Stimulated activated naive CD8-positive, alpha-beta T cell treated with anti-CD3 and anti-CD28 coated beads, Interleukin-15, Interleukin-2, amounts not matched to agents 100 ng/mL and 50 ng/mL, for 24 hours (primary cell): ENCODE data around the gene C10orf53.
"Not testable (repeated sequence)": the region's sequence is repeated elsewhere in the genome, so short reads cannot be mapped to it uniquely, and the experiment has no call there.

ENCODE experiments used
- H3K27ac Mint-ChIP-seq: one replicate; pipeline ENCODE4 v1.8.0; 2021; ENCODE audit warnings: mild to moderate bottlenecking, mixed read lengths
- H3K27me3 Mint-ChIP-seq: one replicate; pipeline ENCODE4 v1.8.0; 2021; ENCODE audit warnings: mixed read lengths
- H3K36me3 Mint-ChIP-seq: one replicate; pipeline ENCODE4 v1.8.0; 2021; ENCODE audit warnings: low read depth, mixed read lengths
- H3K4me1 Mint-ChIP-seq: one replicate; pipeline ENCODE4 v1.8.0; 2021; ENCODE audit warnings: low read depth, mixed read lengths
- H3K4me3 Mint-ChIP-seq: one replicate; pipeline ENCODE4 v1.8.0; 2021; ENCODE audit warnings: mild to moderate bottlenecking, mixed read lengths
- H3K9me3 Mint-ChIP-seq: one replicate; pipeline ENCODE4 v1.8.0; 2021; ENCODE audit warnings: mixed read lengths

The C10orf53 gene

DNA sequence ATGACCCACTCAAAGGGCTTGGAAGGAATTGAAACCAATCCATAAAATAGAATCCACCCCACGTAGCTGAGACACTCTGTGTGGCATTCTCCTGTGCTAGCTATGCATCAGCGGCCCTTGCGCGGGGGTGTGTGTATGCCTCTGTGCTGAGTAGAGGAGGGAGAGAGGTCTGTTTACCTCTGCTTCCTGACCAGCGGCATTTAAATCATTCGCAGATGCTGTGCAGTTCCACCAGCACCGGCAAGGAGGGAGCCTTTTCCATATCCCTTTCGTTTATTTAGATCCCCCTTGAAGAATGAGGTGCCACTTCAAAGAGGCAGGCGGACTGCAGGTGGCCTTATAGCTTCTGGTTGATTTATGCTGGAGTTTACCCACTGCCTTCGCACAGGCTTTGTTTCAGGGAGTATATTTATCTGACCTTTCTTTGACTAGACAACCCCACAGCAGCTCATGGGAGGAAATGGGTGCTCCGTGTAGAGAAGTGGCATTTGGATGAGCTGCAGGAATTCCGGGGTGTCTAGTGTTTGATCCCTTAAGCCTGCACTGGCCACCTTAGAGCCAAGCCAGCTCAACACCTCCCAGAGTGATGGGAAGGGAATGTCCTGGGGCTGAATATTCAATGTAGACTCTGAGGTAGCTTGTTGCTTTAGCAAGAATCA is 11.4 kb downstream of the C10orf53 start:
- H3K4me1 Mint-ChIP-seq, result no peaks in the 10 kb centered on the region
- H3K27ac Mint-ChIP-seq, result no peak overlapping the region
- H3K27me3 Mint-ChIP-seq, result peaks cover 78% of the 10 kb centered on the region
- H3K4me3 Mint-ChIP-seq, result no peak overlapping the region
- H3K36me3 Mint-ChIP-seq, result no peaks in the 10 kb centered on the region
- peaks cover 4% of the 10 kb centered on the region for H3K9me3 Mint-ChIP-seq

DNA sequence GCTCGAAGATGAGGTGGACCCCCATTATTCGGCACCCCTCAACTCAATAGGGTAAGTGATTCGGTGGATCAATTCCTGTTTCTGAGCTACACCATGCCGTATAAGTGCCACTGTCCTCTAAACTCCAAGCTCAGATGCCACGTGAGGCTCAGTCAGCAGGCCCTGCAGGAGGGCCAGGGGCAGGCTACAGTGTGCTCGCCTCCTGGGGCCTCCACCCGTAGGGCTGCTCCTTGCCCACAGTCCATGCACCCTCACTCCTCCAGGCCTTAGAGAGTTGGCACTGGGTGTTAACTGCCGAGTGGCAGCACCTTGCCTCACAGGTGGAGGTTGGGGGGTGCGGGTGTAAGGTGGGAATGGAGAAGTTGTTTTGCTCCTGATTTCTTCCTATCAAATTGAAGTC is 12.1 kb downstream of the C10orf53 start:
- Mint-ChIP-seq H3K27me3 (peaks cover 77% of the 10 kb centered on the region), H3K4me3 (no peak overlapping the region), H3K9me3 (peaks cover 4% of the 10 kb centered on the region), H3K27ac (no peak overlapping the region), H3K4me1 (no peaks in the 10 kb centered on the region), H3K36me3 (no peaks in the 10 kb centered on the region)

DNA sequence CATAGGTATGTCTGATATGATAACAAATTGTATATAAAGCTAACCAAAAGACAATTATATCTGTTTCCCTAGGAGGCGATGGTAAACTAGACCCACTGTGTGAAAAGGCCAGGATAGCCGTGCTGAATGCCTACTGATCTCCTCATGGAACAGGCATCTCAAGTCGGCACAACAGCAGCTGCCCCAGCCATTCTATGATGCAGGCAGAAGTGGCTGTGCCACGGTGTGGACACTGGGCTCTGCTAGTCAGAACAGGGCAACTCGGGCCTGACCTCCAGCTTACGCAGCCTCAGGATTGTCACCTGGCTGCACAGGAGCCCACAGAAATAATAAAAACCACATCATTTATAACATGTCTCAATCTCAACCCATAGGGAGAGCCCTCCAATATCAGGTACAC is 15.0 kb downstream of the C10orf53 start:
- Mint-ChIP-seq H3K36me3 (no peaks in the 10 kb centered on the region), H3K4me1 (no peaks in the 10 kb centered on the region), H3K9me3 (peaks cover 4% of the 10 kb centered on the region), H3K27ac (no peak overlapping the region), H3K4me3 (no peak overlapping the region), H3K27me3 (peaks cover 55% of the 10 kb centered on the region)

DNA sequence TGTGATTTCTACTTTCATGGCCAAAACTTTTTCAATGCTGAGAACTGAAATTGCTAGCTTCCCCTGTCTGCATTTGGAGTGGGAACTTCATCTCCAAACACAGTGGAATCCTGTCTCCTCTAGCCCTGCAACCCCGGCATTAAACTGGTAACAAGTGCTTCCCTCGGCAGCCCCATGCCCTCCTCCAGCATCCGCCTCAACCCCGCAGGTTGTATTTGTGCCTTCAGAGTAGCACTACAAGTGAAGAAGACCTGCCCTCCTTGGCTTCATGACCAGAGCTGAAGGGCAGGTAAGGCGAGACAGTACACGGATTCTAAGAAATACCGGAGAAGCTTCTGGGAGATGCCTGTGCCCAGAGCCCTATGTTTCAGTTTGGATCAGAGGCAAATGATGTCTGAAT is 16.9 kb downstream of the C10orf53 start:
- Mint-ChIP-seq H3K4me3 (no peak overlapping the region), H3K9me3 (peaks cover 4% of the 10 kb centered on the region)

DNA sequence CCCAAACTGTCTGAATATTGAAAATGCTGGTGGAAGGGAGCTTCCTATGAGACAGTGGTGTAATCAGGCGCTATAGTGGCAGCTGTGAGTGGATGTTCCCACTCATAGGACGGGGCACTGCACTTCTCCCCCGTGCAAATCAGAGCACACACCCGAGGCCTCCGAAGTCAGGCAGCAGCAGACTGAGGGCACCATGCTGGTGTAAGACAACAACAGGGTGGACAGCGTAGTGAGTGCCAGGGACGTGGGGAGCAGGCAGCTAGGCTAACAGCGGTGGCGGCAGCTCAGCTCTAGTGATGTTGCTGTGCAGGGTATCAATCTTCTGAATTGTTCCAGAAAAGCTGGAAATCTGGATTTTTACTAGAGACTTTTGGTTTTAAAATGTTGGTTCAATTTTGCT is 19.2 kb downstream of the C10orf53 start:
- H3K27me3 Mint-ChIP-seq, result peaks cover 23% of the 10 kb centered on the region
- H3K9me3 Mint-ChIP-seq, result no peaks in the 10 kb centered on the region
- H3K4me1 Mint-ChIP-seq, result no peaks in the 10 kb centered on the region
- H3K4me3 Mint-ChIP-seq, result no peak overlapping the region
- H3K36me3 Mint-ChIP-seq, result no peaks in the 10 kb centered on the region
- H3K27ac Mint-ChIP-seq, result no peak overlapping the region

More for the DNA sequence above, 16.9 kb downstream of the C10orf53 start:
- no peaks in the 10 kb centered on the region for H3K4me1 Mint-ChIP-seq
- no peak overlapping the region for H3K27ac Mint-ChIP-seq
- H3K36me3 Mint-ChIP-seq, result no peaks in the 10 kb centered on the region
- peaks cover 45% of the 10 kb centered on the region for H3K27me3 Mint-ChIP-seq

DNA sequence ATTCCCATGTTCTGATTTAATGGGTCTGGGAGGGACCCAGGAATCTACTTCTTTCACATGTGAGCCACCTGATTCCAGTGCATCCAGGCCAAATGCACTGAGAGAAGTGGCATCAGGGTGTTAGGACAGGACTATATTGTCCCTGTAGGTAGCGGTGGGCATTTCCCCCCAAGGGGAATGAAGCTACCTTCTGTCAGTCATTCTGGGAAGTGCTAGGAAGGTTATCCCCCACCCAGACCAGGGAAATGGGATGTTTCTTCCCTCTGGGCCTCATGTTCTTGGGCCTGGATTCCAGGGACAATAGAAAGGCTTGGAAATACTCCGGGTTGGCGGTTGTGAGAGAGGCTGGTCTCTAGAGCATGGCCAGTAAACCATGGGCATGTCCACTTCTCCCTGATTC is 20.8 kb downstream of the C10orf53 start:
- H3K4me3 Mint-ChIP-seq, result no peak overlapping the region
- no peaks in the 10 kb centered on the region for H3K36me3 Mint-ChIP-seq
- H3K4me1 Mint-ChIP-seq, result no peaks in the 10 kb centered on the region
- peaks cover 10% of the 10 kb centered on the region for H3K27me3 Mint-ChIP-seq
- H3K27ac Mint-ChIP-seq, result no peak overlapping the region
- H3K9me3 Mint-ChIP-seq, result no peaks in the 10 kb centered on the region

DNA sequence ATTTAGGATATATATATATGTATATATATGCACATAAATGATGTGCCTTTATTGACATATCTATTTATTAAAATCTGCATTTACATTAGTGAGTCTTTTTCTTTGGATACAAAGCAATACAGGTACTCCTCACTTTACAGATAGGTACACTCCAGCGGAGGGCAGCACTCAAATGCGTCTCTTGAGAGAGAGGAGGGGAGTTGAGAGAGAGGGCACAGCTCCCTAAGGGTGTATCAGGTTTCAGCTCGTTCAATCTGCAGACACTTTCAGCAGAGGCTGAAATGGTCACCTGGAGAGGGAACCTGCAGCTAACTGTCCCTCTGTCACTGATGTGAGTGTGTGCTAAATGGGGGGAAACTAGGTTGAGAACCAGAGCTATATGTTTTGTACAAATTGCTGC is 21.5 kb downstream of the C10orf53 start:
- peaks cover 12% of the 10 kb centered on the region for H3K27me3 Mint-ChIP-seq
- no peak overlapping the region for H3K4me3 Mint-ChIP-seq
- H3K27ac Mint-ChIP-seq, result no peak overlapping the region
- no peaks in the 10 kb centered on the region for H3K9me3 Mint-ChIP-seq
- H3K36me3 Mint-ChIP-seq, result no peaks in the 10 kb centered on the region
- H3K4me1 Mint-ChIP-seq, result no peaks in the 10 kb centered on the region

DNA sequence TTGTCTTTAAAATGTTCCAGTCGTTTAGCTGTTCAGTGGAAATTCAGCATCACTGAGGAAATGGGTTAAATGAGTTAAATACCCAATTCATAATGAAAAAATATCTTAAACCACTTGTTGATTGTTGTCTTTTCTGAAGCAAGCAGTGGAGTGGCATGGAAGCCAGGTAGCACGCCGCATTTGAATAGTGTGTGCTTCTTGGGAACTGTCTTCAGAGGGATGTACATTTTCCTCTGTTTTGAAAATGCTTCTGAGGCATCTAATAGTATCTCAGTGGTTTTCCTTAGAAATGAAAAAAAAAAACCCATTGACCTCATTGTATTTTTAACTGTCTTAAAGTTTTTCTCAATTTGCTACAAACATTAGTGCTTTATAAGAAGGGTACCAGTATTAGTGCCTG is 28.1 kb downstream of the C10orf53 start:
- H3K4me3 Mint-ChIP-seq, result no peak overlapping the region
- no peak overlapping the region for H3K27ac Mint-ChIP-seq
- H3K9me3 Mint-ChIP-seq, result no peaks in the 10 kb centered on the region
- H3K4me1 Mint-ChIP-seq, result no peaks in the 10 kb centered on the region
- no peaks in the 10 kb centered on the region for H3K36me3 Mint-ChIP-seq
- peaks cover 20% of the 10 kb centered on the region for H3K27me3 Mint-ChIP-seq

DNA sequence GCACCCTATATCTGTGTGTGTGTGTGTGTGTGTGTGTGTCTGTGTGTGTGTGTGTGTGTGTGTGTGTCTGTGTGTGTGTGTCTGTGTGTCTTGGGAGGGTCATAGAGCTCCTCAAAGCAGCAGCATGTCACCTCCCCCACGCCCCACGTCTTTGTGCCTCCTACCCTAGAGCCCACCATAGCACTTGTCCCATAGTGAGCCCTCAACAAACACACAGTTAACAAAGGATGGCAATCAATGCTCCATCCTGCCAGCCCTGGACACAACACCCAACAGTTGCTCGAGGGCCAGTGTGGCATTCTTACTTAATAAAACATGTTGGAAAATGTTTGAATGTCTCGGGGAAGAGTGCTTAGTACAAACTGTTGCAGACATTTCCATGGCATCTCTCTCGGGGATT is 30.5 kb downstream of the C10orf53 start:
- H3K36me3 Mint-ChIP-seq, result no peaks in the 10 kb centered on the region
- no peaks in the 10 kb centered on the region for H3K4me1 Mint-ChIP-seq
- no peaks in the 10 kb centered on the region for H3K9me3 Mint-ChIP-seq
- H3K27me3 Mint-ChIP-seq, result peaks cover 20% of the 10 kb centered on the region
- no peak overlapping the region for H3K4me3 Mint-ChIP-seq
- no peak overlapping the region for H3K27ac Mint-ChIP-seq

DNA sequence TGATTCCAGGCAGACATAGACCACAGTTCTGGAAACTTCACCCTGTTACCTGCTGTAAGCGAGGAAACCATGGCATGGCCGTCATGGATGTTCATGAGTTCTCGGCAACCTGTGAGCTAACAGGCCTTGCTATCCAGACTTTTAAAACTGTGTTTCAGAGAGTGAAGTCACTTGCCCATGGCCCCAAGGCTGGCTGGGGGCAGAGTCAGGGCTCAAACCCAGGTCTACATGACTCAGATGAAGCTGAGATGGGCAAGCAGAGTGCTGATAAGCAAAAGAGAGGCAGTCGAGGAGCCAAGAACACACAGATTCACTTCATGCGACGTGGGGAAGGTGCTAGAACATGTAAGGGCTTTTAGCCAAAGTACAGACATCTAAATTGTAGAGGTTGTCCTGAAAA is 31.5 kb downstream of the C10orf53 start:
- Mint-ChIP-seq H3K27me3 (peaks cover 18% of the 10 kb centered on the region), H3K9me3 (no peaks in the 10 kb centered on the region)

DNA sequence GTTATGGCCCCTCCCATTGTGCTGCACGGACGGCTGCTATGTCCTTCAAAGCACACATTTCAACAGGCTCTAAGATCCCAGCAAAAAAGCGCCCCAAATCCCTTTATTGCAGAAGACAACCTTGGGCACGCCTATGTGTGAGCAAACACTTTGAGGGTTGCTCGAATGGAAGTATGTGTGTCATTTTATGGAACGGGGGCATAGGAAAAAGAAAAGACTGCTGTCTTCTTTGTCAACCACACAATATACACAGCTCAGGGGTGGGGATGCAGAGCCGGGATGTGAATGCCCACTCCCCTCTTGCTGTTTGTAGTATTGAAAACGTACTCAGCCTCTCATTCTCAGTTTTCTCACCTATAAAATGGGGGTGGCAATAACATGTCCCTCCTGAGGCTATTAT is 32.0 kb downstream of the C10orf53 start:
- Mint-ChIP-seq H3K9me3 (no peaks in the 10 kb centered on the region), H3K4me3 (no peak overlapping the region), H3K27me3 (peaks cover 18% of the 10 kb centered on the region), H3K36me3 (no peaks in the 10 kb centered on the region), H3K27ac (no peak overlapping the region), H3K4me1 (no peaks in the 10 kb centered on the region)

More for the DNA sequence above, 31.5 kb downstream of the C10orf53 start:
- H3K27ac Mint-ChIP-seq, result no peak overlapping the region
- no peak overlapping the region for H3K4me3 Mint-ChIP-seq
- H3K4me1 Mint-ChIP-seq, result no peaks in the 10 kb centered on the region
- H3K36me3 Mint-ChIP-seq, result no peaks in the 10 kb centered on the region

DNA sequence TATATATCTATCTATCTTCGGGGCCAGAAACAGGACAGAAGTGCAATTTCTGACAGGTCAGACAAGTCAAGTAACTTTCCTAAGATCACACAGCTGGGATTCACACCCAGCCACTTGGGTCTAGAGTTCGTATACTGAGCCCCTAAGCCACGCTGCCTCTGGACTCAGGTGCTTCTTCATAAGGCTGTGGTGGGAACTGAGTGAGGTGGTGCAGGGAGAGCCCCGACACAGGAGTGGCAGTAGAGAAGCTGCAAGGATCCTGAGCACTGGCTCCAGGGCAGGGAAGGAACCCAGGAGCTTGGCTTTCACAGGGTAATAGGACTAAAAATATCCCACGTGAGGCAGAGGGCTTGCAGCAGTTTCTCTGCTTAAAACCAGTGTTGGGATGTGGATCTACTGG is 33.8 kb downstream of the C10orf53 start:
- Mint-ChIP-seq H3K36me3 (no peaks in the 10 kb centered on the region), H3K27me3 (peaks cover 13% of the 10 kb centered on the region), H3K9me3 (no peaks in the 10 kb centered on the region), H3K4me1 (no peaks in the 10 kb centered on the region), H3K4me3 (no peak overlapping the region), H3K27ac (no peak overlapping the region)

DNA sequence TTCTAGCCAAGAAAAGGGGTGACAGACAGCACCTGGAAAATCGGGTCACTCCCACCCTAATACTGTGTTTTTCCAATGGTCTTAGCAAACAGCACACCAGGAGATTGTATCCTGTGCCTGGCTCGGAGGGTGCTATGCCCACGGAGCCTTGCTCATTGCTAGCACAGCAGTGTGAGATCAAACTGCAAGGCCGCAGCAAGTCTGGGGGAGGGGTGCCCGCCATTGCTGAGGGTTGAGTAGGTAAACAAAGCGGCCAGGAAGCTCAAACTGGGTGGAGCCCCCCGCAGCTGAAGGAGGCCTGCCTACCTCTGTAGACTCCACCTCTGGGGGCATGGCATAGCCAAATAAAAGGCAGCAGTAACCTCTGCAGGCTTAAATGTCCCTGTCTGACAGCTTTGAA is 35.7 kb downstream of the C10orf53 start:
- not testable (repeated sequence) for H3K9me3 Mint-ChIP-seq, H3K27me3 Mint-ChIP-seq, H3K4me3 Mint-ChIP-seq, H3K27ac Mint-ChIP-seq, H3K4me1 Mint-ChIP-seq, H3K36me3 Mint-ChIP-seq

DNA sequence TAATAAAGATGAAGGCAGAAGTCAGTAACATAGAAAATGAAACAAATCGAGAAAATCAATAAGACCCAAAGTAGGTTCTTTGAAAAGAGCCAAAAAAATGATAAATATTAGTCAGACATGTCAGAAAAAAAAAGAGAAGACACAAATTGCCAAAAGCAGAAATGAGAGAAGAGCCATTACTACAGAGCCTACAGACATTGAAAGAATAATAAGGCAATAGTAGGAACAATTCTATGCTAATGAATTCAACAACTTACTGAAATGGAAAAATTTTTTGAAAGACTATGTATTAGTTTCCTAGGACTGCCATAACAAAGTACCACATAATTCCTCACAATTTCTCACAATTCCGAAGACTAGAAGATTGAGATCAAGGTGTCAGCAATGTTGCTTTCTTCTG is 47.1 kb downstream of the C10orf53 start:
- H3K27me3 Mint-ChIP-seq, result peaks cover 7% of the 10 kb centered on the region
- no peak overlapping the region for H3K27ac Mint-ChIP-seq
- H3K9me3 Mint-ChIP-seq, result peaks cover 20% of the 10 kb centered on the region
- H3K4me3 Mint-ChIP-seq, result no peak overlapping the region
- H3K4me1 Mint-ChIP-seq, result no peaks in the 10 kb centered on the region
- H3K36me3 Mint-ChIP-seq, result no peaks in the 10 kb centered on the region

DNA sequence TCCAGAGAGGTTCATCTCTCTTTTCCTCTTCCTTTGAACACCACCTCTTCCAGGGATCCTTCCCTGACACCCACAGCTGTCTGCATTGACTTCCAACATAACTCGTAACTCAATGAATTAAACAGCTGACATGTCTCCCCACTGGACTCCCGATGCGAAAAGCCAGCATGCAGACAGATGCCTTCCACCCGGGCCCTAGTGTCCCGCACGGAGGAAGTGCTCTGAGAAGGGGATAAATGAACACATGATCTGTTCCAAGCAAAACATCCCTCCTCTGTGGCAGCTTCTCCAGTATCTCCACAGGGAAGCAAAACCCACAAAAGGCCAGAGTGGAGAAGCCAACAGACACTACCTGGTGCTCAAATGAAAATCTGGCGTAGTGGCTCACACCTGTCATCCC is 54.4 kb downstream of the C10orf53 start:
- Mint-ChIP-seq H3K4me1 (no peaks in the 10 kb centered on the region), H3K9me3 (peaks cover 5% of the 10 kb centered on the region), H3K27ac (no peak overlapping the region), H3K4me3 (no peak overlapping the region), H3K36me3 (no peaks in the 10 kb centered on the region), H3K27me3 (peaks cover 3% of the 10 kb centered on the region)

DNA sequence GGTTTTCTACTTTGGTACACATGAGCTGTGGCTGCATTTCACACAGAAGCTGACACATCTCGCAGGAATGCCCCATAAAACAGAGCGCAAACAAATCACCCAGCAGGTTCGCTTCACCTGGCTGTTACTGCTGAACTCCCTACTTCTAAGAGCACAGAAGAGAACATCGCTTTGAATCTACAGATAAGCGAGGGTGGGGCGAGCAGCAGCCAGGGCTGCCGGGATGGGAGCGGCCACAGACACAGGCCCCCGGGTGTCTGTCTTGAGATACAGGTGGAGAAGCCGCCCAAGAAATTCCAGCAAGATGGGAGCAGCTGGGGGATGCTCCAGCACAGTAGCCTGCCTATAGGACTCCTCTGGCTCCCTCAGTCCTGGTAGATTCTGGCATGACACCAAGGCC is 55.2 kb downstream of the C10orf53 start:
- Mint-ChIP-seq H3K9me3 (peaks cover 5% of the 10 kb centered on the region), H3K27me3 (no peaks in the 10 kb centered on the region), H3K4me3 (no peak overlapping the region), H3K27ac (no peak overlapping the region), H3K36me3 (no peaks in the 10 kb centered on the region), H3K4me1 (no peaks in the 10 kb centered on the region)
